Thymus (tissue), 11 donors: ENCODE measurements around the gene UNCX. TPM values are rescaled to one million over a fixed set of nuclear protein-coding genes. Genes with fewer than 3 reads are reported as not detected.
"Not testable (repeated sequence)": the region's sequence is repeated elsewhere in the genome, so short reads cannot be mapped to it uniquely, and the experiment has no call there.

Experiments
- DNase-seq, 9 donors: peaks; one replicate each; pipeline ENCODE4 v3.0.0-alpha.2; 2013; ENCODE audit warnings: low spot score in 9 of 9, low read depth in 6 of 9, missing footprints in 1 of 9
- H3K27ac ChIP-seq, 2 donors: one replicate each; pipeline ENCODE4 v1.5.1; 2013; ENCODE audit warnings: control low read depth in 1 of 2, low read depth in 1 of 2, low read length in 1 of 2, mild to moderate bottlenecking in 1 of 2, moderate library complexity in 1 of 2
- H3K27me3 ChIP-seq, 2 donors: one replicate each; pipeline ENCODE4 v1.5.1; 2013; ENCODE audit warnings: low read length in 1 of 2; ENCODE audit not compliant: control insufficient read depth in 2 of 2, insufficient read depth in 1 of 2
- H3K36me3 ChIP-seq, 2 donors: one replicate each; pipeline ENCODE4 v1.5.1; 2013; ENCODE audit warnings: low read length in 1 of 2, mild to moderate bottlenecking in 1 of 2, moderate library complexity in 1 of 2; ENCODE audit not compliant: control insufficient read depth in 2 of 2, insufficient read depth in 2 of 2
- H3K4me1 ChIP-seq, 2 donors: one replicate each; pipeline ENCODE4 v1.5.1; 2013; ENCODE audit warnings: low read length in 2 of 2; ENCODE audit not compliant: control insufficient read depth in 2 of 2, insufficient read depth in 2 of 2
- H3K4me3 ChIP-seq, 2 donors: one replicate each; pipeline ENCODE4 v1.5.1; 2013; ENCODE audit warnings: low read length in 2 of 2, control low read depth in 1 of 2, mild to moderate bottlenecking in 1 of 2
- H3K9me3 ChIP-seq, 2 donors: one replicate each; pipeline ENCODE4 v1.5.1; 2013; ENCODE audit warnings: low read length in 1 of 2, mild to moderate bottlenecking in 1 of 2; ENCODE audit not compliant: control insufficient read depth in 2 of 2, insufficient read depth in 1 of 2
- WGBS: extraction: QIAGEN DNeasy Blood & Tissue Kit; methylation state at CpG from one replicate; pipeline ENCODE4 v1.1.7; 2013; 5-methylcytosine and 5-hydroxymethylcytosine counted together
- polyA plus RNA-seq: library from polyadenylated mRNA; stranded (reverse); fragments of 200-250 nt; gene quantifications from one replicate; pipeline ENCODE4 v1.2.3, GENCODE V29; 2013
- total RNA-seq: library from RNA; stranded (reverse); fragments of 120-200 nt; gene quantifications from one replicate; pipeline ENCODE4 v1.2.4, GENCODE V29; 2013
- donor health status: healthy.

Gene UNCX
- total and polyA plus RNA-seq, 2 donors: 0.05 to 0.07 TPM

- DNase-seq: no peak
Measured at GRCh38 chr7:1268076-1268815, 35.6 kb downstream of the UNCX start.

DNA sequence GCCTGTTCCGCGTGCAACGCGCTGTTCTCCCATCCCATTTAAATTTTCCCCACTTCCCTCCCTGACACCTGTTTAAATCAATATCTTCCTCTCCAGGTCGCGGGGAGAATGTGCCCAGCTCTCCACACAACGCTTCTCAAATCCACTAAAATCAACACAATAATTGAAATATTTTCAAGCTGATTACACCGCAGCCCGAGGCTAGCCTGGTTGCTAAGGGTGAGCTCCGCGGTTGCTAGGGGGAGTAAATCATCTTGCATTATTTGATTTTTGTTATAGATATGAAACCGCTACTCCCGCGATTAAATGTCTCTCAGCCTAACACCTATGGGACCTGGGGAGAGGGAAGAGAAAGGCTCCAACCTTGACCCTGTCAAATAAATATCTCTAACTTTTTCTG is 36.2 kb downstream of the UNCX start:
- Histone ChIP-seq H3K4me3 (no peak overlapping the region), H3K27me3 (peaks cover 0 to 50% of the 10 kb centered on the region in 2 donors), H3K4me1 (no peaks in the 10 kb centered on the region), H3K9me3 (no peaks in the 10 kb centered on the region), H3K27ac (no peak overlapping the region), H3K36me3 (no peaks in the 10 kb centered on the region)
- WGBS: 86% methylated on average over 14 of the region's 14 CpGs
- no peak for DNase-seq

More at GRCh38 chr7:1268076-1268815, 35.6 kb downstream of the UNCX start:
- Histone ChIP-seq H3K4me3 (no peak overlapping the region), H3K4me1 (no peaks in the 10 kb centered on the region), H3K27ac (no peak overlapping the region), H3K36me3 (no peaks in the 10 kb centered on the region), H3K9me3 (no peaks in the 10 kb centered on the region), H3K27me3 (peaks cover 0 to 56% of the 10 kb centered on the region in 2 donors)
- WGBS: 91% methylated on average over 27 of the region's 27 CpGs

DNA sequence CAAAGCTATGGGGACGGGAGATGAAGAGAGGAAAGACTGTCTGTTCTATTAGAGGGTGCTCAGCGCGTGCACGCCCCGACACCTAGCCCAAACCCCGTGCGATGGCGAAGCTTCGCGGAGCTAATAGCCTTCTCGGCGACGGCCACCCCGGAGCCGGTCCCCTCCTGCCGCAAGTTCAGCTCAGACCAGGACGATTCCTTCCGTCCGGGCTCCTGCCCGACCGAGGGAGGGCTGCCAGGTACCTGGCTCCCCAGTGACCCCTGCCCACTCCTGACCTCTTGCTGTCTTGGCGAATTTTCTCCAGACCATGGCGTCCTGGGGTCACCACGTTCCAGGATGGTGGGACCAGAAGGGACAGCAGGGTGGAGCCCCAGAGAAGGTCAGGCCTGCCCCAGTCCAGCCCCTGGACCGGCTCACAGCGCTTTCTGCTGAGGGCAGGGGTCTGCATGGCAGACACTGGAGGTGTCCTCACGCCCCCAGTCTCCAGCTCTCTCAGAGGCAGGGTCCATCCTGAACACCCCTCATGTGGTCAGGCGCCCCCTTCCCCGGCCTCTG is 36.7 kb downstream of the UNCX start:
- WGBS: 77% methylated on average over 29 of the region's 29 CpGs
- DNase-seq: no peak
- H3K9me3 ChIP-seq: peaks cover 0 to 3% of the 10 kb centered on the region in 2 donors
- H3K36me3 ChIP-seq: no peaks in the 10 kb centered on the region
- peaks cover 0 to 47% of the 10 kb centered on the region in 2 donors for H3K27me3 ChIP-seq
- no peaks in the 10 kb centered on the region for H3K4me1 ChIP-seq
- H3K4me3 ChIP-seq: no peak overlapping the region
- H3K27ac ChIP-seq: no peak overlapping the region

GRCh38 chr7:1270181-1270580 is 37.5 kb downstream of the UNCX start:
- Histone ChIP-seq H3K27me3 (peaks cover 0 to 46% of the 10 kb centered on the region in 2 donors), H3K36me3 (no peaks in the 10 kb centered on the region), H3K4me3 (no peak overlapping the region), H3K4me1 (no peaks in the 10 kb centered on the region), H3K27ac (no peak overlapping the region), H3K9me3 (peaks cover 0 to 4% of the 10 kb centered on the region in 2 donors)
- WGBS: 88% methylated on average over 12 of the region's 12 CpGs
- no peak for DNase-seq

DNA sequence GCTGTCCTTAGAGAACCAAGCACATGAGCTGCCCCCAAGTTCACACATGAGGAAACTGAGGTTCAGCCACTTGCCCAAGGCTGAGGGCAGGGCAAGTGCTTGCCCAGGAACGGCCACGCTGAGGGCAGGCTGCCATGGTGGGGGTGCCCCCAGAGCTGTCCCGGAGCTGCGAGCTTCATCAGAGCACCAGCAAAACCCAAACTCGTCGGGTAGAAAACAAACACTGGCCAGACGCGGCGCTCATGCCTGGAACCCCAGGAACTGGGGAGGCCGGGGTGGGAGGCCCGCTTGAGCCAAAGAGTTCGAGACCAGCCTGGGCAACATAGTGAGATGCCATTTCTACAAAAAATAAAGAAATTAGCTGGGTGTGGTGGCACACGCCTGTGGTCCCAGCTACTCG is 38.4 kb downstream of the UNCX start:
- Histone ChIP-seq H3K4me1 (no peaks in the 10 kb centered on the region), H3K4me3 (no peak overlapping the region), H3K9me3 (peaks cover 0 to 5% of the 10 kb centered on the region in 2 donors), H3K36me3 (no peaks in the 10 kb centered on the region), H3K27ac (no peak overlapping the region), H3K27me3 (peaks cover 0 to 49% of the 10 kb centered on the region in 2 donors)
- 96% methylated on average over 14 of the region's 14 CpGs for WGBS
- DNase-seq: no peak

DNA sequence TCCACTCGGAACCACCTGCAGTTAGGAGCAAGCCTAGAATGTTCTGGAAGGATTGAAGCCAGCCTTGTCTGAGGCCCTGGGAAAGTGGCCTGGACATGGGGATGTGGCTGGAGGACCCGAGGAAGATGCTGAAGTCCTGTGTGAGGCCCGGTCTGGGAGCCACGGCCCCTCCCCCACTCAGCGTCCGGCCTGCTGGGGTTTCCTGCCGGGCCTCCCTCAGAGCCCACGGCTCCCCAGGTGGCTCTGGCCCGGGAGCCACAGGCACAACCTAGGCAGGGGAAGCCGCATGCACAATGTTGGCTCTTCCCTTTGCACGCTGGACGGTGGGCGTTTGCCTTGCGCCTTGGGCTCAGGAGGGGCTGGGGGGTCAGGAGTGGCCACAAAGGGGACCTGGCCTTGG is 39.0 kb downstream of the UNCX start:
- DNase-seq: no peak
- H3K36me3 ChIP-seq: no peaks in the 10 kb centered on the region
- H3K9me3 ChIP-seq: peaks cover 0 to 7% of the 10 kb centered on the region in 2 donors
- 89% methylated on average over 14 of the region's 14 CpGs for WGBS
- no peak overlapping the region for H3K27ac ChIP-seq
- H3K4me1 ChIP-seq: no peaks in the 10 kb centered on the region
- no peak overlapping the region for H3K4me3 ChIP-seq
- peaks cover 0 to 52% of the 10 kb centered on the region in 2 donors for H3K27me3 ChIP-seq

DNA sequence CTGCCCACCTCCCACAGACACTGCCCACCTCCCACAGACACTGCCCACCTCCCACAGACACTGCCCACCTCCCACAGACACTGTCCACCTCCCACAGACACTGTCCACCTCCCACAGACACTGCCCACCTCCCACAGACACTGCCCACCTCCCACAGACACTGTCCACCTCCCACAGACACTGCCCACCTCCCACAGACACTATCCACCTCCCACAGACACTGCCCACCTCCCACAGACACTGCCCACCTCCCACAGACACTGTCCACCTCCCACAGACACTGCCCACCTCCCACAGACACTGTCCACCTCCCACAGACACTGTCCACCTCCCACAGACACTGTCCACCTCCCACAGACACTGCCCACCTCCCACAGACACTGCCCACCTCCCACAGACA is 39.5 kb downstream of the UNCX start:
- not testable (repeated sequence) for DNase-seq, H3K27ac ChIP-seq, H3K36me3 ChIP-seq, H3K9me3 ChIP-seq, H3K4me1 ChIP-seq, H3K4me3 ChIP-seq
- H3K27me3 ChIP-seq: peaks cover 0 to 51% of the 10 kb centered on the region in 2 donors

DNA sequence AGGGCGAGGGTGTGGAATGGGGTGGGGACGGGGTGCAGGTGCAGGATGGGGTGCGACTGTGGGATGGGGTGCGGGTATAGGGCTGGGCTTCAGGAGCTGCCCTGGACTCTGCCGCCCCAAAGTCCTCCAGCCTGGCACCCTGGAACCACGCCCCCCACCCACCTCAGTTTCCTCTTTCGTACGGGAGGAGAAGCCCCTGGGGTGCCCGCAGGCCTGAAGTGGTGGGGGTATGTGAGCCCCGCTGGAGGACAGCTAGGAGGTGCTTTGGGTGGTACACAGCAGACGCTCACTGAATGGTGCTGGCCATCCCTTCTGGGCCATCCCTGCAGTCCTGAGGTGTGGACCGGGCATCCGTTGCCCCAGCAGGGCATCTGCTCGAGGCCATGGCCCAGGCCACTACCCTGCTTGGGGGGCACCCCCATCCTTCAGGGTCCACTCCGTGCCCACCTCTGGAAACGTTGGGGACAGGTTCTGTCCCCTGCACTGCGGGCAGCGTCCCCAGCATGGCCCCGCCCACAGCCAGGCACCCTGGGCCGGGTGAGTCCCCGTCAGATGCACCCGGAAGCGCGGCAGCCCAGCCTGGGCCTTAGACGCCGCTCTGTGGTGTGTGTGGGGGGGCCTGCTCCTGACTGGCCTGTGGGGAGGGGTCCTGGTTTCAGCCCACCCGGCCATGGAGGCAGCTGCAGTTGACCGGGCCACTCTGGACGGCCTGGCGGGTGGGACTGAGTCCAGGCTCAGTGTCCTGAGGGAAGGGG is 41.6 kb downstream of the UNCX start:
- H3K27ac ChIP-seq: no peak overlapping the region
- no peaks in the 10 kb centered on the region for H3K4me1 ChIP-seq
- H3K9me3 ChIP-seq: peaks cover 0 to 15% of the 10 kb centered on the region in 2 donors
- no peak overlapping the region for H3K4me3 ChIP-seq
- H3K36me3 ChIP-seq: no peaks in the 10 kb centered on the region
- DNase-seq: no peak
- WGBS: 83% methylated on average over 30 of the region's 30 CpGs
- H3K27me3 ChIP-seq: peaks cover 0 to 42% of the 10 kb centered on the region in 2 donors

DNA sequence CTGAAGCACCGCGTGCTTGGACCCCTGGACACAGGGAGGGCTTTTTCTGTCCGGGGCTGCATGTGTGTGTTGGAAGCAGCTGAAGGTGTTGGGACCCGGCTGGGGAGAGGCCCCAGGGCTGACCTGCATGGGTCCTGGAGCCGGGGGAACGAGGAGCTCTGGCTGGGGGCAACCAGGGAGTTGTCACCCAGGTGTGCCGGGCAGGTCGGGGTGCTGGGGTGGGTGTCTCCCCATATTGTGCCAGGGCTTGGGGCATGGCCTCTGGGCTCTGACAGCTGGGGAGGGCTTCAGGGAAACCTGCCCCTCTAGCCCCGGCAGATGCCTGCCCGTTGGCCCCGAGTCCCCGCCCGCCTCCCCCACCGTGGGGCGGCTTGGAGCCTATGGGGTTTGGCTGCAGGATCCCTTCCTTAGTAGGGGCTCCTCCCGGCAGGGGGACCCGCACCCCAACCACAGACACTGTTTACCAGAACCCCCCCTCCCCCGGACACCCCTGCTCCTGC is 42.3 kb downstream of the UNCX start:
- Histone ChIP-seq H3K4me1 (no peaks in the 10 kb centered on the region), H3K4me3 (no peak overlapping the region), H3K27me3 (peaks cover 0 to 36% of the 10 kb centered on the region in 2 donors), H3K36me3 (no peaks in the 10 kb centered on the region), H3K27ac (no peak overlapping the region), H3K9me3 (peaks cover 0 to 15% of the 10 kb centered on the region in 2 donors)
- no peak for DNase-seq
- 86% methylated on average over 18 of the region's 18 CpGs for WGBS
